GM18508 (cell line): ENCODE results near the gene CABLES2.

Experiments used
- ATAC-seq: cut with Tn5 transposase; IDR thresholded peaks from one replicate; pipeline ENCODE4 v1.9.1; 2021; ENCODE audit warnings: moderate number of reproducible peaks; ENCODE audit not compliant: insufficient read depth, unreplicated experiment

The CABLES2 gene

DNA sequence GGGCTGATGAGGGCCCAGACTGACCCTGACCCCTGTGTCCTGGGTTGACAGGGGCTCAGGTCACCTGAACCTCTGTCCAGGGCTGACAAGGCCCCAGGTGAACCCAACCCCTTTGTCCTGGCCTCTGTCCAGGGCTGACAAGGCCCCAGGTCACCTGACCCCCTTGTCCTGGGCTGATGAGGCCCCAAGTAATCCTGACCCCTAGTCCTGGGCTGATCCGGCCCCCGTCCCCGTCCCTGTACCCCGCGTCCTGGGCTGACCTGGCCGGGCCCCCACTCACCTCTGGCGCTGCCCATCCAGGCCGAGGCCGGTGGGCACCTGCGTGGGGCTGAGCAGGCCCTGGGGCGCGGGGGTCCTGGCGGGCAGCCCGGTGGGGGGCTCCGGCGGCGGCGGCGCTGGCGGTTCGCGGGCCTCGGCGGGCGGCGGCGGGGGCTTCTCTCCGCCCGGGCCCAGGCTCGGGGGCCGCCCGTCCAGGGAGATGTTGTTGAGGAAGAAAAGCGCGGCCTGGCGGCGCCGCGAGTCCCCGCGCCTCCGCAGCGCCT is 379 bp downstream of the CABLES2 start:
- ATAC-seq: no peak

GRCh38 chr20:62405981-62406513 is 1.0 kb downstream of the CABLES2 start:
- ATAC-seq: no peak

DNA sequence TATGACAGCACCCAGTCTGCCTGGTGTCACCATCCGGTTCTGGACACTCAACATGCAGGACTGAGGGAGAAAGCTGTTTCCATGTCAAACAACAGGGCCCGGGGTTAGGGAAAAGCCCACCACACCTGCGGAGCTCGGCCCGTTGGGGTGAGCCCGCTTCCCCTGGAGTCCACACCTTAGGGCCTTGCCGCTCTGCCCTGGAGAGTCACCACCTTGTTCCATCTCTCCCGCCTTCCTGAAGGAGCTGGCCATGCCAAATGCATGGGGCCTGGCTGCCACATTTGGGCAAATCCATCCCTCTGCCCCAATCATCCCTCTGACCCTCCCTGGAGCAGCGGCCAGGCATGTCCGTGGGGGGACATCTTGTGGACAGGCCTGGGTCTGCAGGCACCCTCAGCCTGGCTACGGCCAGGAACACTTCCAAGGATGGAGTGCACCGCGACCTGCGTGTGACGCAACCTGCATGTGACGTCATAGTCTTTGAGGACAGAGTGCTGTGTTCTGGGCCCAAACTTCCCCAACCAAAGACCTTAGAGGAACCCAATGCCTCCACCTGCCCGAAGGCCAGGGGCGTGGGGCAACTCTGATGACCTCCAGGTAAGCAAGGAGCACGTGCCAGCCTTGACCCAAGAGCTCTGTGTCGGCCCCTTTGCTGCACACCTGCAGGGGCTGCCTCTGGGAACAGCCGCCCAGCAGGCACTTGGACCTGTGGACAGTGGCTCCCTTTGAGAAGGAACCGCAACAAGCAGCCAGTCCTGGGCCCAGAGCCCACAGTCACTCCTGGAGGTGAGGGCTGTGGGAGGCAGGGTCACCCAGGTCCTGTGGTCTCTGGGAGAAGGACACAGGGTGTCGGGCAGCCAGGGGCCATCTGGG is 1.7 kb downstream of the CABLES2 start:
- ATAC-seq: no peak

DNA sequence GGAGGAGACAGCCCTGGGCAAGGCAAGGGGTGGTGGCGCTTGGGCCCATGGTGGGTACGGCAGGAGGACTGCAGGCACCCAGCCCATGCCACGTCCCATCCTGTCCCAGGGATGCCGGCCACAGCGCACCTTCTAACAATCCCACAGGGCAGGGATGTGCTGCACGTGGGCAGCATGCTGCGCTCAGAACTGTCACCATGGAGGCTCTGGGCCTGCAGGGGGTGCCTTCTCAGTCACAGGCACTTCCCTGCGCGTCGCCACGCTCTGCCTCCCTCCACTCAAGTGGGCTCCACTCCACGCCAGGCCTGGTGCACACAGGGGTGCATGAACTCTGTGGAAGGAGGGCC is 2.4 kb downstream of the CABLES2 start:
- no peak for ATAC-seq

DNA sequence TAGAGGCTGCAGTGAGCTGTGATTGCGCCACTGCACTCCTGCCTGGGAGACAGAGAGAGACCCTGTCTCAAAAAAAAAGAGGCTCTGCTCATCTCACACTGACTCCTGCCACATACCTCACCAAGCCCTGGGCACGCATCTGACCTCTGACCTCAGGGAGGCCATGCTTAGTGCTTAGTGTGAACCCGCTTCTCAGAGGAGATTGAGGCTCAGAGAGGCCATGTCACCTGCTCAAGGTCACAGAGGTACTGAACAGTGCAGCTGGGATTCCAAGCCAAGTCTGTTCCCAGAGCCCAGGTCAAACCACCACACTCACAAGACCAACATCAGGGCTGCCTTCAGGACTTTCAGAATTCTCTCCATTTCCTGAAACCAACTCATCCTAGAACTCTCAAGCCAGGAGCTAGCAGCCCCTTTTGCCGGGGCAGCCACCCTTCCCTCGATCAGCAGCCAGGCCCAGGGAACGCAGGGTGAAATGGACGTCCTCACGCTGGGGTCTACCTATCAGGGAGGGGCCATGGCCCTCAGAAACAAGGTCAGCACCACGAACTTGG is 2.9 kb downstream of the CABLES2 start:
- no peak for ATAC-seq

DNA sequence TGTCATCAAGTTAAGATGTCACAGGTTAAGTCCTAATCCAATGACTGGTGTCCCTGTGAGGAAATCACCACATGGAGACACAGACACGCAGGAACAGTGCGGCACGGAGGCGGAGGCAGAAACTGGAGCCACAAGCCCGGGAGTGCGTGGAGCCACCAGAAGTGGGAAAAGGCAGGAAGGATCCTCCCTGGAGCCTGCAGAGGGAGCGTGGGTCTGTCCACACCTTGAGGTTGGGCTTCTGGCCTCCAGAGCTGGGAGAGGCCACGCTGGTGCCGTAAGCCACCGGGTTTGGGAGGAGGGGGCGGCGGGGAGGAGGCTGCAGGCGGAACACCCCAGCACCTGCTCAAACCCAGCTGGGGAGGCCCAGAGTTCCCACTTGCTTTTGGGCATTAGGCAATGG is 3.8 kb downstream of the CABLES2 start:
- ATAC-seq: no peak

DNA sequence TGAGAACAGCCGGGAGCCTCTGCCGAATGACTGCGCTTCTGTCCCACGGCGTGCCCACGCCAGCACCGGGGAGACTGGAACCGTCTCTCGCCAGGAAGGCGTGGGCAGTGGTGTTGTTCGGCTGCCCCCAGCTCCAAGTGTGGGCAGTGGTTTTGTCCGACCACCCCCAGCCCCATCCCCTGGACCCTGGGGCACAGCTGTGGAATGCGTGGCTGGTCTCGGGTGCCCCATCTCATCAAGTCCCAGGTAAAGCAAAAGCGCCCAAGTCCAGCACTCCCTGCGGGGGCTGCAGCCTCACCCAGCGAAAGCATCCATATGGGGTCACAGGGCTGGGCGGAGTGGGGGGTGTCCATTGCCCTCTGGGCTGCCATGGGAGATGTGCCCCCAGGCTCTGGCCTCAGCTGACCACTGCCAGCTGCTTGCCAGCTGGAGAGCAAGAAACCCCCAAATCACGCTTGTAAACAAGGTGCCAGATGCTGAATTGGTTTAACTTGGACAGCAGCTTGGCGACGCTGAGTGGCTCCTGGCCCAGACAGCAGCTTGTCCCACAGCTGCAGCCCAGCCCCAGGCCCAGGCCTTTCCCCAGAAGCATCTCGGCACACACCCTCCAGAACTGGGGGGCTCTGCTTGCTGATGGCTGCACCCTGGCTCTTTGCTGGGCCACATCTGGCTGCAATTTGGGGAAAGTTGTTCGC is 4.5 kb downstream of the CABLES2 start:
- ATAC-seq: no peak

DNA sequence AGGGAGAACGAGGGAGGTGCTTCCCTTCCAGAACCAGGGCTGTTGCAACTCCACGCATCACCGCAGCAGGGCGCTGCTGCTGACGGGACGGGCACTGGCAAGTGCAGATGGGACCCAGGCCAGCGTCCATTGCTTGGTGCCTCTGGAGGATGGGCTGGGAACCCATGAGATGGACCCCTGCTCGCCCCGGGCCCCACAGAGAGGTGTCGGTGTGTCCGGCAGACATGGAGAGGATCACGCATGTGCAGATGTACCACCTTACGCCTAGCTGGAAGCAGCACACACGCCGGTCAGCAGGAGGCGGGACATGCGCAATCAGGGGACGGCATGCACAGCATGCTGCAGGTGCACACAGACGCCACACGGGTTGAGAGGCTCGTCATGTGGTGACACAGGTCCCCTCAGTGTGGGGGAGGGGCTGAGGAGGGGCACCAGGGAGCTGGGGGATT is 5.7 kb downstream of the CABLES2 start:
- ATAC-seq: no peak

DNA sequence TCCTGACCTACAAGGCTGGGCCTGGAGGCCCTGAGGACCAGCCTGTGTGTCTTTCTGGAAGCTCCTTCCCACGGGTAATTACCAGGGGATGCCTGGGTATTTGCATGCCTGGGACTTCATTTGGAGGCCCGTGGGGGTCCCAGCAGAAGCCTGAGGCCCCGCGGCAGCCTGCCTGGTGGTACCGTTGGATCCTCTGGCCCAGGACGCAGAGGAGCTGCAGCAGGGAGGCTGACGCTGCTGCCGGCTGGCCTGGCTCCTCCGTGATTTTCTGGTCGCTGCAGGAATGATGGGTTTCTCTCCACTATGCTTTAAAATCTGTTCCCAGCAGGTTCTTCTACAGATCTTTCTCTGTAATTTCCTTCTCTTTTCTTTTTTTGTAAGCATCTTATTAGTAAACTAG is 6.5 kb downstream of the CABLES2 start:
- ATAC-seq: no peak

GRCh38 chr20:62400021-62400420 is 7.1 kb downstream of the CABLES2 start:
- no peak for ATAC-seq

GRCh38 chr20:62398120-62398821 is 8.8 kb downstream of the CABLES2 start:
- ATAC-seq: no peak

GRCh38 chr20:62396367-62397239 is 10.5 kb downstream of the CABLES2 start:
- no peak for ATAC-seq

- no peak for ATAC-seq
Observed at GRCh38 chr20:62395311-62396242, 11.5 kb downstream of the CABLES2 start.

DNA sequence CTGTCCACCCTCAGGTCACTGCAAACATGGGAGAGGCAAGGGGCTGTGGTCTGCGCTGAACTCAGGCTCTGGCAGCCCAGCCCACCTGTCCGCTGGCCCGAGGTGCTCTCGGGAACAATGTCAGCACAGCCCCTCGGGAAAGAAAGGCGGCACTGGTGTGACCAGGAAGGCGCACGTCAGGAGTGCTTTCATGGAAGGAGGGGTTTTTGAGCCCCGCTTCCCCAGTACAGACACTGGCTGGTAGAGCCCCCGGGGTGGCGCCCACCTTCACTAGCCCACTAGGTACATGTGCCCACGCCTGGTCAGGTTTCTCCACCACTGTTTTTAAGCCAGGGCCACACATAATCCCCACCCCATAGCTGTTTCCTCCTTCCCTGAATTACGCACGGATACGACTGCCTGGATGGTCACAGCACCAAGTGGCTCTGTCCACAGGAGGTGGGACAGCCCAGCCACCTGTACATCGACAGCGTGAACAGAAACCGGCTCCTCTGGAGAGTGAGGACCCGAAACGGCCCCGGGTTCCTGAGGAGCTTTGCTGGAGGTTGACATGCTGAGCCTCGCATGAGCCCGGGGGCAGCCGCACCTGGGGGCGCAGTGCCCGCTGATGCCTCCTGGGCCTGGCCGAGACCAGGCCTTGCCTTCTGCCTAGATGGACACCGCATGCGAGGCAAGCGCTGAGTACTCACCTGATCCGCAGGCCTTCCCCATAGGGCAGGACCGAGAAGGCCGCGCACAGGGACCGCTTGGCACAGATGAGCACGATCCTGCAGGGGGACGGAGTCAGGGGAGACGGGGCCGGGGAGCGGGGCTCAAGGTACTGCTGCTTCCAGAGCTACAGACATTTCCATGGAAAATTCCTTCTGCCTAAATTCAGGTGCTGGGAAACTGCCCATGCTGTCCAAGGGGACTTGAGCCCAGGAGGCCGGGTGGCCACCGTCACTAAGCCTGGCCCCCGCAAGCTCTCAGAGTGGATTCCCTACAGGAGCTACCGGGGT is 12.5 kb downstream of the CABLES2 start:
- no peak for ATAC-seq

DNA sequence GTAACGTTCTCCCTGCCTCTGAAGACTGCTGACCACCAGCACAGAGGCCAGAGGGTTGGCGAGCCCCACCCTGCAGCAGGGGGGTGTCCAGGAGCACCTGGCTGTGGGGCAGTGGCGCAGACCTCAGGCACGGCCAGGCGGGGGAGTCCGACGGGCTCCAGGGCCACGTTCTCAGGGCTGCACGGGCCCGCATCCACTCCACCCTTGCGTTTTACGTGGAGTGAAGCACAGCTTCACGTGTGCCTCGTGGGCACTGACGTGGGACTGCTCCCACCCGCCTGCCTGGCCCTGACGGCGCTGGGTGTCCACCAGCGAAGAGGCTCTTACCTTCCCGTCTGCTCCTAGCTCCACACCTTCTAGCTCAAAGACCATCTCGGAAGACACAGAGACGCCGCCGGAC is 13.3 kb downstream of the CABLES2 start:
- no peak for ATAC-seq

DNA sequence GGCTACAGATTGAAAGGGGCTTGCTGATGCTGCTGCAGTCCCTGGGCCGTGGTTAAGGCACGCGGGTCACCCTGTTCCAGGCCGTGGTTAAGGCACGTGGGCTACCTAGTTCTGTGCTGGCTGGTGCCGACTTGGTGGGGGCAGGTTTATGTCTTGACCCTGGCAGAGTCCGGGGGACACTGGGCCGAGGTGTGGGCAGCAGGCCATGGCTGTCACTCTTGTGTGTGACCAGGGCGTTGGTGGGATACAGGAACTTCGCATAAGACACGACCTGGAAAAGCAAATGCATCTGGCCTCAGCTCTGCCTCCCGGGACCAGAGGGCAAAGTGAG is 13.8 kb downstream of the CABLES2 start:
- no peak for ATAC-seq

- no peak for ATAC-seq
Observed at GRCh38 chr20:62392621-62393334, 14.3 kb downstream of the CABLES2 start.
